GM18873 (cell line): Measurements from ENCODE around the gene CLK3.

Experiments used
- ATAC-seq: cut with Tn5 transposase; IDR thresholded peaks from one replicate; pipeline ENCODE4 v1.9.1; 2021; ENCODE audit warnings: mild to moderate bottlenecking, moderate library complexity, moderate number of reproducible peaks; ENCODE audit not compliant: unreplicated experiment, low FRiP score

The CLK3 gene

GRCh38 chr15:74669627-74670026 lies 54.0 kb downstream of the CLK3 start:
- ATAC-seq = no peak

- no peak for ATAC-seq
Observed at GRCh38 chr15:74674161-74674560, 58.5 kb downstream of the CLK3 start.

GRCh38 chr15:74676801-74677200 lies 61.2 kb downstream of the CLK3 start:
- ATAC-seq = no peak
